HepG2 (cell line): Measurements from ENCODE around the gene TELO2. TPM values are rescaled to one million over a fixed set of nuclear protein-coding genes. Genes with fewer than 3 reads are reported as not detected.

Experiments used
- ATAC-seq: fragments of 200-7000 bp; cut with Tn5 transposase; 3 replicates; pipeline ENCODE4 v1.9.1; 2020; ENCODE audit warnings: mild to moderate bottlenecking, moderate library complexity
- BruUV-seq: library from RNA; stranded (reverse); fragments of 400-500 nt; replicated peaks from 2 replicates; lab custom pipeline; 2021; lab: Mats Ljungman, UMichigan
- CTCF ChIA-PET: fragments of 300-600 bp; formaldehyde crosslinking; extraction: SDS; loops from one replicate; lab custom pipeline; 2021; ENCODE audit warnings: low total read pairs, inconsistent platforms, low intra/inter-chr PET ratio; lab: Yijun Ruan, JAX
- POLR2A ChIA-PET: fragments of 350-600 bp; sonication (Branson Sonifier 250); formaldehyde crosslinking; loops from one replicate; lab custom pipeline; 2020; ENCODE audit warnings: antibody characterized with exemption, inconsistent platforms; lab: Yijun Ruan, JAX
- DNase-seq: peaks from one replicate; pipeline ENCODE4 v3.0.0-alpha.2; 2015; ENCODE audit warnings: low spot score
- FAIRE-seq: peaks from 3 replicates; lab custom pipeline; 2011; peaks lifted over from hg19 to GRCh38; lab: Jason Lieb, UNC
- H2AFZ ChIP-seq: one replicate; pipeline ENCODE4 v1.6.1; 2011; ENCODE audit warnings: low read length, inconsistent platforms
- H3K27ac ChIP-seq: fragments of 300-600 bp; 3 replicates; pipeline ENCODE4 v1.8.0; 2011; ENCODE audit warnings: mixed run types, mild to moderate bottlenecking, mixed read lengths, low read length, inconsistent platforms; ENCODE audit not compliant: insufficient read depth; ENCODE audit errors: extremely low read length
- H3K27me3 ChIP-seq, 2 experiments: fragments of 200-600 bp in 1 of 2; 2 replicates in 1 of 2; 3 replicates in 1 of 2; pipeline versions ENCODE4 v1.6.0 to v1.8.0; 2011; ENCODE audit warnings: low read length in 2 of 2, mild to moderate bottlenecking in 2 of 2, moderate library complexity in 2 of 2, inconsistent platforms in 1 of 2; ENCODE audit not compliant: insufficient read depth in 2 of 2, control insufficient read depth in 1 of 2
- H3K36me3 ChIP-seq, 2 experiments: fragments of 200-600 bp in 1 of 2; replicated peaks in 1 of 2; 2 replicates in 1 of 2; 3 replicates in 1 of 2; pipeline versions ENCODE4 v1.5.1 to v1.8.0; 2011; ENCODE audit warnings: low read length in 2 of 2, inconsistent platforms in 1 of 2; ENCODE audit not compliant: insufficient read depth in 2 of 2, control insufficient read depth in 1 of 2
- H3K4me1 ChIP-seq: 2 replicates; pipeline ENCODE4 v1.5.1; 2012; ENCODE audit warnings: low read length, inconsistent platforms; ENCODE audit not compliant: insufficient read depth
- H3K4me2 ChIP-seq: 2 replicates; pipeline ENCODE4 v1.6.0; 2011; ENCODE audit warnings: low read depth, low read length, inconsistent platforms
- H3K4me3 ChIP-seq, 3 experiments: fragments of 200-600 bp in 1 of 3; sonication (generic), shearing (Covaris generic) in 1 of 3; replicated peaks in 1 of 3; 2 replicates each; pipeline ENCODE4 v1.5.1; 2011 to 2016; ENCODE audit warnings: low read length in 3 of 3, inconsistent platforms in 2 of 3, low read depth in 2 of 3, mild to moderate bottlenecking in 2 of 3, control low read depth in 1 of 3, mixed read lengths in 1 of 3; ENCODE audit not compliant: insufficient read depth in 1 of 3
- H3K79me2 ChIP-seq: one replicate; pipeline ENCODE4 v1.6.1; 2011; ENCODE audit warnings: low read length, inconsistent platforms; ENCODE audit not compliant: insufficient read depth
- H3K9ac ChIP-seq: 2 replicates; pipeline ENCODE4 v1.6.0; 2011; ENCODE audit warnings: mild to moderate bottlenecking, low read depth, low read length, inconsistent platforms; ENCODE audit not compliant: insufficient read depth
- H3K9me3 ChIP-seq: 2 replicates; pipeline ENCODE4 v1.5.1; 2012; ENCODE audit warnings: mild to moderate bottlenecking, low read length
- H4K20me1 ChIP-seq: 2 replicates; pipeline ENCODE4 v1.6.0; 2011; ENCODE audit warnings: inconsistent platforms, mild to moderate bottlenecking, low read length, moderate library complexity; ENCODE audit not compliant: insufficient read depth
- AGO2 ChIP-seq: fragments of 200-400 bp; formaldehyde crosslinking; optimal IDR thresholded peaks from 2 replicates; pipeline ENCODE3; 2017; ENCODE audit warnings: mild to moderate bottlenecking, low read depth, low read length, moderate library complexity
- E2F2 ChIP-seq: sonication (generic); formaldehyde crosslinking; IDR thresholded peaks from 2 replicates; pipeline ENCODE4 v1.4.0; 2020; ENCODE audit warnings: missing genetic modification reagents, borderline replicate concordance
- ELF3 ChIP-seq: IDR thresholded peaks from 2 replicates; pipeline ENCODE4 v1.6.1; 2016; ENCODE audit warnings: missing genetic modification reagents, missing compliant biosample characterization
- GATAD1 ChIP-seq: IDR thresholded peaks from 2 replicates; pipeline ENCODE4 v1.6.1; 2016; ENCODE audit warnings: missing genetic modification reagents, missing compliant biosample characterization
- KDM1A ChIP-seq: IDR thresholded peaks from 2 replicates; pipeline ENCODE4 v1.6.1; 2016; ENCODE audit warnings: missing compliant biosample characterization
- LRRFIP1 ChIP-seq: sonication (generic); formaldehyde crosslinking; conservative IDR thresholded peaks from 2 replicates; pipeline ENCODE4 v1.4.0; 2020; ENCODE audit warnings: missing genetic modification reagents
- NR2F2 ChIP-seq: IDR thresholded peaks from 2 replicates; pipeline ENCODE4 v1.6.1; 2012; ENCODE audit warnings: low read depth, inconsistent platforms, borderline replicate concordance
- TAF1 ChIP-seq: sonication (generic); formaldehyde crosslinking; IDR thresholded peaks from 2 replicates; pipeline ENCODE4 v1.4.0; 2020; ENCODE audit warnings: missing genetic modification reagents
- TCF7L2 ChIP-seq: IDR thresholded peaks from 2 replicates; pipeline ENCODE4 v1.6.1; 2011; ENCODE audit warnings: mild to moderate bottlenecking, low read depth, low read length, moderate library complexity
- ZNF569 ChIP-seq: sonication (generic); formaldehyde crosslinking; IDR thresholded peaks from 2 replicates; pipeline ENCODE4 v1.5.0; 2020; ENCODE audit warnings: mild to moderate bottlenecking, missing genetic modification reagents, moderate library complexity, borderline replicate concordance
- ZNF800 ChIP-seq: sonication (generic); formaldehyde crosslinking; IDR thresholded peaks from 2 replicates; pipeline ENCODE4 v1.4.0; 2020; ENCODE audit warnings: missing genetic modification reagents
- ZNF83 ChIP-seq: sonication (generic); formaldehyde crosslinking; IDR thresholded peaks from 2 replicates; pipeline ENCODE4 v1.4.0; 2020; ENCODE audit warnings: missing genetic modification reagents, mild to moderate bottlenecking, borderline replicate concordance
- ZNF878 ChIP-seq: sonication (generic); formaldehyde crosslinking; IDR thresholded peaks from 2 replicates; pipeline ENCODE4 v1.8.1; 2023; ENCODE audit warnings: mild to moderate bottlenecking, missing genetic modification reagents, moderate library complexity
- WGBS: methylation state at CpG from one replicate; pipeline ENCODE4 v1.1.6; 2017; ENCODE audit warnings: low lambda C conversion rate; 5-methylcytosine and 5-hydroxymethylcytosine counted together
- in situ Hi-C: cut with HindIII; loops from 2 replicates; pipeline ENCODE4 v1.10.0; 2017; ENCODE audit warnings: low pct_unique_long_range_greater_than_20kb; ENCODE audit not compliant: extremely low pct_ligation_motif_present
- intact Hi-C: fragments of 100-400 bp; cut with micrococcal nuclease; formaldehyde crosslinking; loops from one replicate; pipeline ENCODE4 v1.10.0; 2022; ENCODE audit not compliant: unreplicated experiment
- polyA plus RNA-seq, 8 experiments: library from polyadenylated mRNA; depleted of rRNA in 3 of 8; stranded (reverse) in 7 of 8; unstranded in 1 of 8; fragments of >200 nt; fragmentation: Illumina TruSeq in 4 of 8; extraction: Trizol in 4 of 8; gene quantifications; 2 replicates each; pipeline versions ENCODE4 v1.2.1 to v1.2.3, GENCODE V29; 2011 to 2016; ENCODE audit warnings: low read depth in 4 of 8, missing spikeins in 1 of 8, mixed read lengths in 1 of 8; ENCODE audit not compliant: insufficient read depth in 1 of 8
- total RNA-seq, 5 experiments: library from RNA; depleted of rRNA; stranded (reverse); fragments of >200 nt; fragmentation: Illumina TruSeq; extraction: Trizol; gene quantifications; 2 replicates each; pipeline ENCODE4 v1.2.3, GENCODE V29; 2016; ENCODE audit warnings: low read depth in 1 of 5

Gene TELO2
- total and polyA plus RNA-seq, 2 of the 13 experiments (the other 11 are each of a cell fraction or from before 2014, with no cell fraction given) = 10.1 to 17.9 TPM

- TF ChIP-seq ZNF800 (CRISPR knock-in tag) = no peak
- TF ChIP-seq KDM1A (CRISPR knock-in tag) = no peak
- TF ChIP-seq ZNF569 = no peak
- TF ChIP-seq LRRFIP1 (CRISPR knock-in tag) = no peak
- TF ChIP-seq ELF3 (CRISPR knock-in tag) = peak; percentile 48; the same call in 1 of the 2 replicates
- TF ChIP-seq ZNF878 = no peak
- peak; percentile 55 for TF ChIP-seq GATAD1
- TF ChIP-seq TCF7L2 = no peak
- TF ChIP-seq, all 625 proteins: peak for 19
These were observed 1.0 kb downstream of the TELO2 start (continued) for GRCh38 chr16:1494129-1494640.

GRCh38 chr16:1494711-1495110 lies 1.6 kb downstream of the TELO2 start:
- Histone ChIP-seq H3K4me2 (peak overlapping the region; percentile 75), H3K36me3 (peaks cover 2 to 20% of the 10 kb centered on the region in 2 experiments; a peak in 2 of 5 replicates), H4K20me1 (no peaks in the 10 kb centered on the region), H3K9ac (no peak overlapping the region), H3K9me3 (no peaks in the 10 kb centered on the region), H3K27me3 (peaks cover 2 to 6% of the 10 kb centered on the region in 2 experiments; a peak in 2 of 5 replicates), H3K27ac (no peak overlapping the region), H3K4me3 (peak overlapping the region in 1 of 3 experiments; percentile 95; a peak in 2 of 6 replicates), H3K79me2 (peaks cover 3% of the 10 kb centered on the region), H3K4me1 (peaks cover 30% of the 10 kb centered on the region), H2AFZ (no peak overlapping the region)
- no peak for DNase-seq
- BruUV-seq = no TSS peak
- intact Hi-C loops = no loop called here
- ChIA-PET POLR2A (interaction anchor here (0.6 kb wide), 1 partner anchor 10 kb away, joined by 3 read pairs; no protein-coding TSS in a partner anchor), CTCF (no interaction called here)
- no peak for FAIRE-seq
- no peak for ATAC-seq
- 100% methylated on average over 4 of the region's 13 CpGs for WGBS
- in situ Hi-C loops = no loop called here
- TF ChIP-seq E2F2 (CRISPR knock-in tag) (no peak), TAF1 (CRISPR knock-in tag) (no peak), ZNF83 (no peak), NR2F2 (no peak), AGO2 (no peak)
